GM06990 (cell line): Measurements from ENCODE around the gene SLC2A1.

Experiments used
- DNase-seq: peaks from one replicate; pipeline ENCODE4 v3.0.0-alpha.2; 2011; ENCODE audit not compliant: insufficient read length; ENCODE audit errors: extremely low read depth
- H3K27me3 ChIP-seq: replicated peaks from 2 replicates; pipeline ENCODE4 v1.6.0; 2011; ENCODE audit warnings: low read length; ENCODE audit not compliant: control insufficient read depth, insufficient read depth
- H3K36me3 ChIP-seq: 2 replicates; pipeline ENCODE4 v1.5.1; 2011; ENCODE audit warnings: low read length; ENCODE audit not compliant: control insufficient read depth, insufficient read depth
- H3K4me3 ChIP-seq: replicated peaks from 2 replicates; pipeline ENCODE4 v1.5.1; 2011; ENCODE audit warnings: low read depth, mild to moderate bottlenecking, control low read depth, low read length
- CTCF ChIP-seq: IDR thresholded peaks from 2 replicates; pipeline ENCODE4 v1.5.1; 2011; ENCODE audit warnings: low read length, control low read depth, mild to moderate bottlenecking, inconsistent platforms; ENCODE audit not compliant: insufficient read depth, poor library complexity, severe bottlenecking

The SLC2A1 gene

GRCh38 chr1:42973286-42973685, 14.6 kb upstream of the SLC2A1 start:
- no peak for TF ChIP-seq CTCF
- no peaks in the 10 kb centered on the region for H3K36me3 ChIP-seq
- no peak overlapping the region for H3K4me3 ChIP-seq
- no peaks in the 10 kb centered on the region for H3K27me3 ChIP-seq
- DNase-seq: no peak

- no peaks in the 10 kb centered on the region for H3K36me3 ChIP-seq
- H3K27me3 ChIP-seq: no peaks in the 10 kb centered on the region
- no peak for DNase-seq
- no peak for TF ChIP-seq CTCF
- H3K4me3 ChIP-seq: no peak overlapping the region
Observed at GRCh38 chr1:42971841-42972291, 13.2 kb upstream of the SLC2A1 start.

- no peak overlapping the region for H3K4me3 ChIP-seq
- DNase-seq: no peak
- TF ChIP-seq CTCF: no peak
- H3K36me3 ChIP-seq: no peaks in the 10 kb centered on the region
- no peaks in the 10 kb centered on the region for H3K27me3 ChIP-seq
Observed at GRCh38 chr1:42970143-42970542, 11.5 kb upstream of the SLC2A1 start.

- DNase-seq: no peak
- H3K4me3 ChIP-seq: no peak overlapping the region
- no peaks in the 10 kb centered on the region for H3K27me3 ChIP-seq
- no peak for TF ChIP-seq CTCF
- no peaks in the 10 kb centered on the region for H3K36me3 ChIP-seq
Observed at GRCh38 chr1:42968654-42969053, 10.0 kb upstream of the SLC2A1 start.

GRCh38 chr1:42966688-42967612, 8.3 kb upstream of the SLC2A1 start:
- H3K36me3 ChIP-seq: no peaks in the 10 kb centered on the region
- H3K27me3 ChIP-seq: no peaks in the 10 kb centered on the region
- TF ChIP-seq CTCF: no peak
- no peak for DNase-seq
- H3K4me3 ChIP-seq: no peak overlapping the region
